ENCODE measurements around the gene PPP1R14D. TPM values are rescaled to one million over a fixed set of nuclear protein-coding genes. Genes with fewer than 3 reads are reported as not detected.

Gene PPP1R14D
- total and polyA plus RNA-seq, 2 donors (not counting 3 experiments of a cell fraction or from before 2014, with no cell fraction given): not detected

DNA sequence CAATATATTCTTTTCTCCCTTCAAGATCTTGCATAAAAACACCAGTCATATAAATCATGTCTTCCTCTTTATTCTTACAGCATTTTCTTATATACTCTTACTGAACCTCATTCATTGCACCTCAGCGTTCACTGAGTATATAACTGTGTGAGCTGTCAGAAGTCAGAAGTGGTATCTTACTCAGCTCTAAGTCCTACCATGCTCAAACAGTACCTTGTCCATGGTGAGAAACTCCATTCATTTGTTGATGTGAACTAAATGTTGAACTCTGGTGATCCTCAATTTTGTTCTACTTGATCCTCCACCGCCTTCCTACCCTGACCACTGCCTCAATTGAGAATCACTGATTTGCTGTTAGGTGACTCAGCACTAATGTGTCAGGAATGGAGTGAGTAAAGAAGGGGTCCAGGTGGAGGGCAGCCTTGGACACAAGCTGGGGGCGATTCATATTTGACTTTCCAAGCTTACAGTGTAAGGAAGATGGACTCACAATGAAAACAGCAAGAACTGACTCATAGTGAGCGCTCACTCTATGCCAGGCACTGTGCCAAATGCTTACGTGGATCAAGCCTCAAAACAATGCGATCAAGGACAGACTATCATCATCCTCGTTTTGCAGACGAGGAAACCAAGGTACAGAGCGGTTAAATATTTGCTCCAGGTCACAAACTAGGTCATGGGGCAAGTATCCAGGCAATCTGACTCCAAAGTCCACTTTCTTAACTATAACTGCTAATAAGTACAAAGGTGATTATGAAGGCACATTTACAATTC is 35.1 kb downstream of the PPP1R14D start:
- DNase-seq (ENCODE audit: low read depth, low spot score) (peak; percentile 99), FAIRE-seq (peak; percentile 98)
- peak; percentile 95 for TF ChIP-seq FOS (IDR thresholded peaks at IDR 0.05; ENCODE audit: borderline replicate concordance, insufficient read depth, low read length)
- peak; percentile 85 for TF ChIP-seq JUN (IDR thresholded peaks at IDR 0.05; ENCODE audit: borderline replicate concordance, insufficient read depth, insufficient read length, low read depth)
- no peak for TF ChIP-seq EZH2 (IDR thresholded peaks at IDR 0.05; ENCODE audit: borderline replicate concordance, low read depth, low read length, severe bottlenecking)
- TF ChIP-seq GATA2 (IDR thresholded peaks at IDR 0.05; ENCODE audit: insufficient read depth, insufficient read length, low read depth, low read length): peak; percentile 20
- TF ChIP-seq CTCF (IDR thresholded peaks at IDR 0.05; ENCODE audit: extremely low read depth in 1 of 2, insufficient read depth in 1 of 2, low read depth in 1 of 2, low read length in 2 of 2): no peak
- peak; percentile 72 for TF ChIP-seq POLR2AphosphoS5 (IDR thresholded peaks at IDR 0.05; ENCODE audit: insufficient read depth, low read depth, low read length)
- TSS peak; percentile 16 for BruUV-seq (replicated peaks)
- no peaks in the 10 kb centered on the region for H4K20me1 ChIP-seq (replicated peaks; ENCODE audit: control insufficient read depth, extremely low read depth, insufficient read depth, low read length)
- no peak overlapping the region for H3K4me3 ChIP-seq (replicated peaks in 1 of 3; ENCODE audit: insufficient read depth in 1 of 3, low read depth in 1 of 3, low read length in 3 of 3)
- peaks cover 48% of the 10 kb centered on the region for H3K4me1 ChIP-seq (ENCODE audit: control insufficient read depth, extremely low read depth, insufficient read depth, low read length)
- intact Hi-C loops (cut with micrococcal nuclease) (loop anchor here (1.0 to 2.0 kb wide), 3 partner anchors 13 to 38 kb away; partner anchors contain the start of genes C15orf62, DNAJC17, RMDN3 and ZFYVE19), dilution Hi-C loops (cut with MboI; ENCODE audit: extremely low pct_ligation_motif_present, low sequenced_read_pairs) (no loop called here)
- CTCF ChIA-PET: interaction anchor here (0.7 to 2.8 kb wide), 7 partner anchors 9 to 100 kb away, joined by 3 to 10 read pairs (median 5); partner anchors contain the start of genes DNAJC17 and ZFYVE19
- H3K9ac ChIP-seq (replicated peaks; ENCODE audit: extremely low read depth, insufficient read depth, low read length): peak overlapping the region; percentile 4
- no peaks in the 10 kb centered on the region for H3K36me3 ChIP-seq (ENCODE audit: control insufficient read depth in 2 of 2, extremely low read depth in 1 of 2, insufficient read depth in 2 of 2, low read length in 2 of 2)
- H3K27ac ChIP-seq (ENCODE audit: insufficient read depth, low read depth, low read length): peak overlapping the region; percentile 58
- POLR2A ChIA-PET: no interaction called here
- H3K4me2 ChIP-seq (ENCODE audit: insufficient read depth, low read length): peak overlapping the region; percentile 53
- no peaks in the 10 kb centered on the region for H3K9me1 ChIP-seq (replicated peaks; ENCODE audit: control insufficient read depth, extremely low read depth, insufficient read depth, low read length)
- peaks cover 26% of the 10 kb centered on the region for H3K79me2 ChIP-seq (ENCODE audit: control insufficient read depth, insufficient read depth, low read length)
- no peak overlapping the region for H2AFZ ChIP-seq (ENCODE audit: low read depth, low read length)
- H3K9me3 ChIP-seq (replicated peaks; ENCODE audit: control insufficient read depth, insufficient read depth, low read length): no peaks in the 10 kb centered on the region
- no peaks in the 10 kb centered on the region for H3K27me3 ChIP-seq (ENCODE audit: control insufficient read depth in 2 of 2, insufficient read depth in 2 of 2, low read length in 2 of 2)

Data from endothelial cell of umbilical vein (primary cell).